Stimulated activated effector memory CD8-positive, alpha-beta T cell treated with anti-CD3 and anti-CD28 coated beads, Interleukin-12 subunit alpha, Interleukin-12 subunit beta, amount 100 ng/mL, for 72 hours (primary cell): Measurements from ENCODE around the gene CTDSPL.

ENCODE experiments used
- ATAC-seq: fragments of 150-1000 bp; cut with Tn5 transposase; 2 replicates; pipeline ENCODE4 v1.10.0; 2021
- DNase-seq, 2 donors: peaks; one replicate each; pipeline ENCODE4 v3.0.0; 2021 to 2022; ENCODE audit warnings: low spot score in 2 of 2
- H3K27ac Mint-ChIP-seq: one replicate; pipeline ENCODE4 v1.8.0; 2022; ENCODE audit warnings: mild to moderate bottlenecking, mixed read lengths
- H3K36me3 Mint-ChIP-seq: one replicate; pipeline ENCODE4 v1.8.0; 2022; ENCODE audit warnings: mild to moderate bottlenecking, mixed read lengths
- H3K4me1 Mint-ChIP-seq: one replicate; pipeline ENCODE4 v1.8.0; 2022; ENCODE audit warnings: mixed read lengths
- H3K4me3 Mint-ChIP-seq: one replicate; pipeline ENCODE4 v1.8.0; 2022; ENCODE audit warnings: mild to moderate bottlenecking, mixed read lengths
- H3K9me3 Mint-ChIP-seq: one replicate; pipeline ENCODE4 v1.8.0; 2022; ENCODE audit warnings: mixed read lengths

CTDSPL gene

GRCh38 chr3:37833302-37834186 lies 28.1 kb upstream of the CTDSPL start:
- DNase-seq (no peak), ATAC-seq (peak; percentile 13)
- Mint-ChIP-seq H3K9me3 (no peaks in the 10 kb centered on the region), H3K36me3 (no peaks in the 10 kb centered on the region), H3K4me3 (no peak overlapping the region), H3K4me1 (no peaks in the 10 kb centered on the region), H3K27ac (no peak overlapping the region)

- DNase-seq (no peak), ATAC-seq (no peak)
- Mint-ChIP-seq H3K4me3 (no peak overlapping the region), H3K4me1 (no peaks in the 10 kb centered on the region), H3K27ac (no peak overlapping the region), H3K36me3 (no peaks in the 10 kb centered on the region), H3K9me3 (no peaks in the 10 kb centered on the region)
Observed at GRCh38 chr3:37836589-37836988, 25.1 kb upstream of the CTDSPL start.

- no peak overlapping the region for H3K4me3 Mint-ChIP-seq
- DNase-seq (no peak), ATAC-seq (no peak)
- no peaks in the 10 kb centered on the region for H3K9me3 Mint-ChIP-seq
- no peaks in the 10 kb centered on the region for H3K36me3 Mint-ChIP-seq
- H3K4me1 Mint-ChIP-seq = no peaks in the 10 kb centered on the region
- H3K27ac Mint-ChIP-seq = no peak overlapping the region
Observed at GRCh38 chr3:37847689-37848088, 14.0 kb upstream of the CTDSPL start.

- no peak for ATAC-seq
- Mint-ChIP-seq H3K4me1 (no peaks in the 10 kb centered on the region), H3K4me3 (no peak overlapping the region), H3K9me3 (no peaks in the 10 kb centered on the region), H3K36me3 (no peaks in the 10 kb centered on the region), H3K27ac (no peak overlapping the region)
- DNase-seq = no peak
Observed at GRCh38 chr3:37849146-37849923, 12.3 kb upstream of the CTDSPL start.

- DNase-seq (no peak), ATAC-seq (no peak)
- Mint-ChIP-seq H3K4me3 (no peak overlapping the region), H3K9me3 (no peaks in the 10 kb centered on the region), H3K27ac (no peak overlapping the region), H3K4me1 (peaks cover 5% of the 10 kb centered on the region), H3K36me3 (no peaks in the 10 kb centered on the region)
Observed at GRCh38 chr3:37852097-37852496, 9.6 kb upstream of the CTDSPL start.

DNA sequence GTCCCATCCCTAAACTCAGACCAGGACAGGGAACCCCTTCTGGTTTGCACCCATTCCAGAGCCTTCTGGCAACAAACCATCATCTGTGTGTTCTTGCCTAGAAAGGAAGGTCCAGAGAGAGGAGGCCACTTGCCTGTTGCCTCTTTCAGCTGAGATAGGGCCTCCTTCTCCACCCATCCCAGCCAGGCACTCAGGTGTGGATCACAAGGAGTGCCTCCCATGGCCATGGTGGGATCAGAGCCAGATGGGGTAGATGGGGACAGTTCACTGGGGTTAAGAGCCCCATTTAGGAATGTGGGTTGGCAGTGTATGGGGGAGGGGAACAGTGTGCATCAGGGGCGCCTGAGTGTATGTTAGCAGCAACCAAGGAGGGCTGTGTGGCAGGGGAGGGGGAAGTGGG lies 8.9 kb upstream of the CTDSPL start:
- H3K27ac Mint-ChIP-seq = no peak overlapping the region
- no peaks in the 10 kb centered on the region for H3K9me3 Mint-ChIP-seq
- ATAC-seq = no peak
- H3K4me1 Mint-ChIP-seq = peaks cover 5% of the 10 kb centered on the region
- H3K36me3 Mint-ChIP-seq = no peaks in the 10 kb centered on the region
- H3K4me3 Mint-ChIP-seq = no peak overlapping the region
- no peak for DNase-seq

- DNase-seq (no peak), ATAC-seq (no peak)
- H3K4me3 Mint-ChIP-seq = no peak overlapping the region
- H3K36me3 Mint-ChIP-seq = no peaks in the 10 kb centered on the region
- peaks cover 5% of the 10 kb centered on the region for H3K4me1 Mint-ChIP-seq
- H3K27ac Mint-ChIP-seq = no peak overlapping the region
- no peaks in the 10 kb centered on the region for H3K9me3 Mint-ChIP-seq
Observed at GRCh38 chr3:37853691-37854413, 7.8 kb upstream of the CTDSPL start.

- H3K9me3 Mint-ChIP-seq = no peaks in the 10 kb centered on the region
- H3K4me1 Mint-ChIP-seq = peaks cover 12% of the 10 kb centered on the region
- ATAC-seq = peak; percentile 50
- H3K36me3 Mint-ChIP-seq = no peaks in the 10 kb centered on the region
- H3K4me3 Mint-ChIP-seq = no peak overlapping the region
- peak; percentile 60 to 87 for DNase-seq
- H3K27ac Mint-ChIP-seq = no peak overlapping the region
Observed at GRCh38 chr3:37855363-37855970, 6.2 kb upstream of the CTDSPL start.

- no peak for DNase-seq
- no peaks in the 10 kb centered on the region for H3K36me3 Mint-ChIP-seq
- no peak for ATAC-seq
- no peaks in the 10 kb centered on the region for H3K9me3 Mint-ChIP-seq
- peaks cover 20% of the 10 kb centered on the region for H3K4me1 Mint-ChIP-seq
- H3K4me3 Mint-ChIP-seq = no peak overlapping the region
- H3K27ac Mint-ChIP-seq = no peak overlapping the region
Observed at GRCh38 chr3:37856381-37856780, 5.3 kb upstream of the CTDSPL start.

GRCh38 chr3:37858742-37859141 lies 2.9 kb upstream of the CTDSPL start:
- DNase-seq (no peak), ATAC-seq (no peak)
- Mint-ChIP-seq H3K27ac (no peak overlapping the region), H3K4me3 (no peak overlapping the region), H3K4me1 (peaks cover 20% of the 10 kb centered on the region), H3K9me3 (no peaks in the 10 kb centered on the region), H3K36me3 (no peaks in the 10 kb centered on the region)

GRCh38 chr3:37859354-37859753 lies 2.3 kb upstream of the CTDSPL start:
- Mint-ChIP-seq H3K4me3 (no peak overlapping the region), H3K27ac (no peak overlapping the region), H3K4me1 (peaks cover 20% of the 10 kb centered on the region), H3K9me3 (no peaks in the 10 kb centered on the region), H3K36me3 (no peaks in the 10 kb centered on the region)
- ATAC-seq (no peak), DNase-seq (no peak)

- DNase-seq (no peak), ATAC-seq (no peak)
- Mint-ChIP-seq H3K4me1 (peaks cover 20% of the 10 kb centered on the region), H3K4me3 (peak overlapping the region; percentile 75), H3K9me3 (no peaks in the 10 kb centered on the region), H3K27ac (no peak overlapping the region), H3K36me3 (no peaks in the 10 kb centered on the region)
Observed at GRCh38 chr3:37859908-37860199, 1.8 kb upstream of the CTDSPL start.

DNA sequence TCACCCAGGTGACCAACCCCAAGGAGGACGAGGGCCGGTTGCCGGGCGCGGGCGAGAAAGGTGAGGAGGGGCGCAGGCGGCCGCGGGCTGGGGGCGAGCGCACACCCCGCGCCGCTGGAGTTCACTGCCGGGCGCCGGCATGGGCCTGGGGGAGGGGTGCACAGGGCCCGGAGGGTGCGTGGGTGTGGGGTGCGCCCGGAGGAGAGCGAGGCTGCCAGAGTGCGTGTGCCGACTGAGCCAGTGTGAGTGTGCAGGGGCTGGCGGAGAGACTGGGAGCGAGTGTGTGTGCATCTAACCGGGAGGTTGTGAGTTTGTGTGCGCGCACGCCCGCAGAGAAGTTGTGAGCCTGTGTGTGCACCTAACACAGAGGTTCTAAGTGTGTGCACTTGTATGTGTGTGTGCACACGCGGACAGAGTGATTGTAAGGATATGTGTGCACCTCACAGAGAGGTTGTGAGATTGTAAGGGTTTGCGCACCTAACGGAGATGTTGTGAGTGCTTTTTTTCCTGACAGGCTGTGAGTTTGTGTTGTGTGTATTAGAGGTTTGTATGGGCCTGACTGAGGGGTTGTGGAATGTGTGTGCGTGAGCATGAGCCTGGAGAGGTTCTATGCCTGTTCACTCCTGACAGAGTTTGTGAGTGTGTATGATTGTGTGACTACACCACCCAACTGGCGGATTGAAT lies 681 bp downstream of the CTDSPL start:
- H3K9me3 Mint-ChIP-seq = no peaks in the 10 kb centered on the region
- H3K27ac Mint-ChIP-seq = no peak overlapping the region
- ATAC-seq = peak; percentile 31
- peaks cover 15% of the 10 kb centered on the region for H3K4me1 Mint-ChIP-seq
- no peak for DNase-seq
- H3K36me3 Mint-ChIP-seq = no peaks in the 10 kb centered on the region
- H3K4me3 Mint-ChIP-seq = peak overlapping the region; percentile 30

- H3K9me3 Mint-ChIP-seq = no peaks in the 10 kb centered on the region
- no peak overlapping the region for H3K27ac Mint-ChIP-seq
- DNase-seq (no peak), ATAC-seq (no peak)
- H3K4me3 Mint-ChIP-seq = peak overlapping the region; percentile 30
- H3K4me1 Mint-ChIP-seq = peaks cover 15% of the 10 kb centered on the region
- no peaks in the 10 kb centered on the region for H3K36me3 Mint-ChIP-seq
Observed at GRCh38 chr3:37862903-37863815, 1.5 kb downstream of the CTDSPL start.
